Heart left ventricle (tissue), 16 donors: ENCODE results near the gene UNC13C. TPM values are rescaled to one million over a fixed set of nuclear protein-coding genes. Genes with fewer than 3 reads are reported as not detected.

Source experiments
- ATAC-seq, 4 donors: fragments of 200-7000 bp; cut with Tn5 transposase; one replicate each; pipeline ENCODE4 v1.9.1; 2020 to 2022; ENCODE audit warnings: moderate library complexity in 4 of 4, mild to moderate bottlenecking in 3 of 4, moderate number of reproducible peaks in 1 of 4
- DNase-seq, 5 donors: peaks; one replicate each; pipeline ENCODE4 v3.0.0-alpha.2; 2020
- H3K27ac ChIP-seq, 12 donors: fragments of 200-600 bp; sonication (generic) in 4 of 12; one replicate each; pipeline versions ENCODE4 v1.5.0 to v1.8.0; 2016 to 2022; ENCODE audit warnings: mild to moderate bottlenecking in 2 of 12
- H3K27me3 ChIP-seq, 9 donors: fragments of 200-600 bp; sonication (generic) in 2 of 9; one replicate each; pipeline versions ENCODE4 v1.5.1 to v1.8.0; 2016 to 2022; ENCODE audit warnings: mild to moderate bottlenecking in 3 of 9
- H3K36me3 ChIP-seq, 9 donors: fragments of 200-600 bp; sonication (generic) in 2 of 9; one replicate each; pipeline versions ENCODE4 v1.5.0 to v1.8.0; 2018 to 2022; ENCODE audit warnings: mild to moderate bottlenecking in 2 of 9
- H3K4me1 ChIP-seq, 12 donors: fragments of 200-600 bp; sonication (generic) in 4 of 12; one replicate each; pipeline versions ENCODE4 v1.5.0 to v1.8.0; 2016 to 2022; ENCODE audit warnings: mild to moderate bottlenecking in 3 of 12
- H3K4me3 ChIP-seq, 12 donors: fragments of 200-600 bp; sonication (generic) in 4 of 12; one replicate each; pipeline versions ENCODE4 v1.5.0 to v1.8.0; 2017 to 2022; ENCODE audit warnings: mild to moderate bottlenecking in 9 of 12, moderate library complexity in 4 of 12
- H3K9me3 ChIP-seq, 12 donors: fragments of 200-600 bp; sonication (generic) in 4 of 12; one replicate each; pipeline versions ENCODE4 v1.5.0 to v1.8.0; 2016 to 2022; ENCODE audit warnings: mild to moderate bottlenecking in 1 of 12
- POLR2A ChIP-seq, 2 donors: fragments of 450-650 bp; IDR thresholded peaks; one replicate each; pipeline ENCODE4 v1.6.1; 2017; ENCODE audit warnings: antibody characterized with exemption in 2 of 2, mild to moderate bottlenecking in 2 of 2, moderate library complexity in 2 of 2
- WGBS, 4 donors: extraction: QIAGEN DNeasy Blood & Tissue Kit in 2 of 4; methylation state at CpG; one replicate each; pipeline versions ENCODE4 v1.1.5 to v1.1.7; 2013 to 2018; 5-methylcytosine and 5-hydroxymethylcytosine counted together
- intact Hi-C, 10 donors: fragments of 100-400 bp; cut with DNase I; formaldehyde crosslinking; loops; one replicate each; pipeline versions ENCODE4 v1.11.1 to v1.14.2; 2022
- polyA plus RNA-seq, 2 donors: library from polyadenylated mRNA; stranded (reverse); fragments of 200-250 nt; gene quantifications; one replicate each; pipeline ENCODE4 v1.2.3, GENCODE V29; 2013
- total RNA-seq, 9 donors: library from RNA; depleted of rRNA in 2 of 9; stranded (reverse); fragments of >200 nt in 2 of 9; fragmentation: NEBNext Ultra II Directional in 3 of 9; extraction: Animal tissue kit (Norgen Biotek cat#: 25700) in 3 of 9; gene quantifications; one replicate each; pipeline versions ENCODE4 v1.1.0 to v1.2.4, GENCODE V29; 2016 to 2023
- TF ChIP-seq, protein P1 (sequence below), 12 donors: fragments of 200-600 bp; sonication (generic) in 4 of 12; IDR thresholded peaks; one replicate each; pipeline versions ENCODE4 v1.5.0 to v1.8.0; 2018 to 2022; ENCODE audit warnings: antibody characterized with exemption in 12 of 12, mild to moderate bottlenecking in 5 of 12
- donor health status: ischemic (EF 13 %, LVEDD 7.1; RV severe dilation, severe dysfunction).
- donor health status: healthy with polysubstance abuse.
- donor health status: DM: no; HTN: yes; CAD: no.
- donor health status: DM: no; HTN: no; CAD: no.
- donor health status: ischemic (EF 25% LVEDD 6.9; RV normal size, moderate dysfunction).
- donor health status: ischemic (EF 25% LVEDD 5.7; RV mildly dilated, moderate dysfunction).
- donor health status: healthy.
- donor health status: DM: yes; HTN: yes; CAD: no.
- donor health status: ischemic (EF 35%, LVEDD 5.7; RV mildly dilated, moderate dysfunction).
- donor health status: nonischemic (EF 11% LVEDD 7.7; RV severe dilation, severe dysfunction).
- donor health status: DM: yes; HTN: yes; CAD: no.
- donor health status: PGD.
- donor health status: ischemic (EF 29% LVEDD 5.4; RV normal size, mild dysfunction).
- donor health status: nonischemic (EF 23%, LVEDD 6.1; RV moderate dilation, normal function).

UNC13C gene
- total and polyA plus RNA-seq, 11 donors: 0.07 to 0.71 (median 0.39) TPM; not detected in 5

DNA sequence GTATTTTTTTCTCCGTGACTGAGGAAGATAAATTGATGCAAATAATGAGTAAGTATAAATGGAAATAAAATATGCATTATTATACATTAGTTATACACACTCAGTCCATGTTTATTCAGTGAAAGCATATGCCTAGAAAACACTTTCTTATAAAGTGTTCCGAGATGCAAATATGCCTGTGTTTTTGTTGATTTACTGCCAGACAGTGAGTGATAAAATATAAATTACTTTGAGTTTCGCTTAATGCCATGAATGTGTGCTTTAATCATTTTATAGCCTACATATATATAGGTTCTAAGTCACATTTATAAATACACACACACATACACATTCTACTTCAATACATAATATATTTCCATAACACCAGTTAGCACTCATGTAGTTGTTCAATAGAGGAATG lies 569.2 kb downstream of the UNC13C start:
- ATAC-seq (no peak), DNase-seq (no peak)
- TF ChIP-seq, protein P1, sequence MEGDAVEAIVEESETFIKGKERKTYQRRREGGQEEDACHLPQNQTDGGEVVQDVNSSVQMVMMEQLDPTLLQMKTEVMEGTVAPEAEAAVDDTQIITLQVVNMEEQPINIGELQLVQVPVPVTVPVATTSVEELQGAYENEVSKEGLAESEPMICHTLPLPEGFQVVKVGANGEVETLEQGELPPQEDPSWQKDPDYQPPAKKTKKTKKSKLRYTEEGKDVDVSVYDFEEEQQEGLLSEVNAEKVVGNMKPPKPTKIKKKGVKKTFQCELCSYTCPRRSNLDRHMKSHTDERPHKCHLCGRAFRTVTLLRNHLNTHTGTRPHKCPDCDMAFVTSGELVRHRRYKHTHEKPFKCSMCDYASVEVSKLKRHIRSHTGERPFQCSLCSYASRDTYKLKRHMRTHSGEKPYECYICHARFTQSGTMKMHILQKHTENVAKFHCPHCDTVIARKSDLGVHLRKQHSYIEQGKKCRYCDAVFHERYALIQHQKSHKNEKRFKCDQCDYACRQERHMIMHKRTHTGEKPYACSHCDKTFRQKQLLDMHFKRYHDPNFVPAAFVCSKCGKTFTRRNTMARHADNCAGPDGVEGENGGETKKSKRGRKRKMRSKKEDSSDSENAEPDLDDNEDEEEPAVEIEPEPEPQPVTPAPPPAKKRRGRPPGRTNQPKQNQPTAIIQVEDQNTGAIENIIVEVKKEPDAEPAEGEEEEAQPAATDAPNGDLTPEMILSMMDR (IDR thresholded peaks at IDR 0.05): no peak
- no peak for TF ChIP-seq POLR2A (IDR thresholded peaks at IDR 0.05)
- Histone ChIP-seq H3K27ac (no peak overlapping the region), H3K27me3 (no peaks in the 10 kb centered on the region), H3K4me3 (no peak overlapping the region), H3K4me1 (no peaks in the 10 kb centered on the region), H3K36me3 (no peaks in the 10 kb centered on the region), H3K9me3 (peaks cover 0 to 31% (median 5%) of the 10 kb centered on the region in 12 donors)
- 71 to 75% (median 74%) methylated on average over 3 of the region's 3 CpGs for WGBS, 4 donors
- intact Hi-C loops: no loop called here

DNA sequence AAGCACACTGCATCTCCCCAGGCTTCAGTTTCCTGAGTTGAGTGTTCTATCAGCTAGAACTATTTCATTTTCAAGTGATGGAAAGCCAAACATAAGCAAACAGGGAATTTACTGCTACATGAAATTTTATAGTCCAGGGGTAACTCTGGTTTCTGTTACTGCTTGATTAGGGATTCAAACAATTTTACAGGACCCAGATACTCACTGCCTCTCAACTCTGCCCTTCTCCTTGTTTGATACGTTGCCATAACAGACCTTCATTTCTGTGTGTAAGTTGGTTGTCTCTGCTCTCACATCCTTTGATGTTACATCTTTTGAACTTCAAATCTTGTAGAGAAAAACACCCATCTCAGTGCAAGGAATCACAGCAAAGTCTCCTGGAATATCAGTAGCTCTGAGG lies 572.7 kb downstream of the UNC13C start:
- Histone ChIP-seq H3K27me3 (no peaks in the 10 kb centered on the region), H3K4me1 (no peaks in the 10 kb centered on the region), H3K27ac (no peak overlapping the region), H3K4me3 (no peak overlapping the region), H3K36me3 (no peaks in the 10 kb centered on the region), H3K9me3 (peaks cover 0 to 2% (median 0%) of the 10 kb centered on the region in 12 donors)
- intact Hi-C loops: no loop called here
- no peak for TF ChIP-seq POLR2A (IDR thresholded peaks at IDR 0.05)
- TF ChIP-seq, protein P1 (IDR thresholded peaks at IDR 0.05): no peak
- no peak for ATAC-seq
- 61 to 75% (median 70%) methylated on average over 1 of the region's 1 CpG for WGBS, 4 donors
- no peak for DNase-seq

DNA sequence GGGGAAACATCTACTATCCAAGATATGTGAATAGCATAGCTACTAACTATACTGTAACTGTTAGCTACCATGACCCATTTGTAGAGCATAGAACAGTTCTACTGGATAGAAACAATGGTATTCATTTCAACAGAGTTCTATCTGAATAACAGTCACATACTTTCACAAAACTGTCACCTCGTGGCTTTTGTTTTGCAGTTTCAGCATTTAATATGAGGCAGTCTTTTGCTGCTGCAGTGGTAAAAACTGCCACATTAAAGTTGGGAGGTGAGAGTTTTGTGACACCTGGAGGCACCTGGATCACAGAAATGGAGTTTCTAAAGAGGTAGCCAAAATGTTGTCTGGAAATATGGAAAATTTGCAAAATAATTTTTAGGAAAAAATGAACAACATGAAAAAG lies 578.0 kb downstream of the UNC13C start:
- DNase-seq: no peak
- Histone ChIP-seq H3K27me3 (no peaks in the 10 kb centered on the region), H3K27ac (no peak overlapping the region), H3K4me3 (no peak overlapping the region), H3K9me3 (no peaks in the 10 kb centered on the region), H3K4me1 (no peaks in the 10 kb centered on the region), H3K36me3 (no peaks in the 10 kb centered on the region)
- intact Hi-C loops: no loop called here
- ATAC-seq: no peak
- TF ChIP-seq, protein P1 (IDR thresholded peaks at IDR 0.05): no peak
- TF ChIP-seq POLR2A (IDR thresholded peaks at IDR 0.05): no peak
- 61 to 74% (median 67%) methylated on average over 1 of the region's 1 CpG for WGBS, 4 donors

DNA sequence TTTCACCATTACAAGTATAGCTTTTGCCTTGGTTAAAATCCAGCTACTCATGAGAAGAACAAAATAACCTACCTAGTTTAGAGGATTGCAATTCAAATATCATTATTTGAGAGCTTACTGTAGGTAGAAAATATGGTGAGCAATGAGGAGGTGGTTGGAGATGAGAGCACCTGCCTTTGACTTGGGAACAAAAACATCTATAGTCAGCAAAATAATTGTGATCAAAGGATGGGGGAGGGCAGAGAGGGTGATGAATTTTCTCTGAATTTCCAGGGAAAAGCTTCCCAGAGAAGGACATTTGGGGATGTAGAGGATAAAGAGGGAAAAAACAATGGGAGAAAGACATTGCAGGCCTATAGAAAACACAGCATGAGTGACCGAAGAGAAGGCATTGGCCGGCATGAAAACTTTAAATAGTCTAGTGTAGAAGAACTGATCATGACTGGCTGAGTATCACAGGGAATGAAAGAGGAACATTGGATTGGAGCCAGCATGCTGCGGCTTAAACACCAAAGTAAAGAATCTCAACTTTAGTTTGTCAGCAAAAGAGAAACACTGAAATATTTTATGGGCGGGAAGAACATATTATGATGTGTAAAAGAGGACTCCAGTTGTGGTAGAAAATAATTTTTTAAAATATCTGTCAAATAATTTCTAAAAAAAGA lies 581.3 kb downstream of the UNC13C start:
- 73 to 81% (median 76%) methylated on average over 4 of the region's 4 CpGs for WGBS, 4 donors
- no peaks in the 10 kb centered on the region for H3K27me3 ChIP-seq
- peak in 4 of 5 donors; percentile 20 to 46 (median 24) for DNase-seq
- no peak for ATAC-seq
- H3K4me1 ChIP-seq: no peaks in the 10 kb centered on the region
- intact Hi-C loops: loop anchor here in 1 of 10 donors (10.0 kb wide), 1 partner anchor 55 kb away; no protein-coding TSS in a partner anchor
- no peak overlapping the region for H3K27ac ChIP-seq
- H3K9me3 ChIP-seq: no peaks in the 10 kb centered on the region
- no peaks in the 10 kb centered on the region for H3K36me3 ChIP-seq
- TF ChIP-seq, protein P1 (IDR thresholded peaks at IDR 0.05): no peak
- TF ChIP-seq POLR2A (IDR thresholded peaks at IDR 0.05): no peak
- H3K4me3 ChIP-seq: no peak overlapping the region
